Sigmoid colon (tissue), 4 donors: ENCODE results near the gene CASS4.

ENCODE experiments used
- POLR2A ChIP-seq, 2 donors: fragments of 450-650 bp; IDR thresholded peaks; one replicate each; pipeline ENCODE4 v1.6.1; 2016; ENCODE audit warnings: antibody characterized with exemption in 2 of 2, mild to moderate bottlenecking in 2 of 2, moderate library complexity in 2 of 2
- POLR2AphosphoS5 ChIP-seq, 4 donors: sonication (generic); formaldehyde crosslinking; IDR thresholded peaks; one replicate each; pipeline ENCODE4 v1.6.1; 2017; ENCODE audit warnings: antibody characterized with exemption in 4 of 4
- TF ChIP-seq, protein P1 (sequence below), 4 experiments: fragments of 450-650 bp in 3 of 4; fragments of 200-600 bp in 1 of 4; IDR thresholded peaks; one replicate each; pipeline ENCODE4 v1.5.1; 2016 to 2019; ENCODE audit warnings: antibody characterized with exemption in 4 of 4, mild to moderate bottlenecking in 3 of 4, moderate library complexity in 2 of 4

- no peak for TF ChIP-seq POLR2A (IDR thresholded peaks at IDR 0.05)
- TF ChIP-seq, protein P1, sequence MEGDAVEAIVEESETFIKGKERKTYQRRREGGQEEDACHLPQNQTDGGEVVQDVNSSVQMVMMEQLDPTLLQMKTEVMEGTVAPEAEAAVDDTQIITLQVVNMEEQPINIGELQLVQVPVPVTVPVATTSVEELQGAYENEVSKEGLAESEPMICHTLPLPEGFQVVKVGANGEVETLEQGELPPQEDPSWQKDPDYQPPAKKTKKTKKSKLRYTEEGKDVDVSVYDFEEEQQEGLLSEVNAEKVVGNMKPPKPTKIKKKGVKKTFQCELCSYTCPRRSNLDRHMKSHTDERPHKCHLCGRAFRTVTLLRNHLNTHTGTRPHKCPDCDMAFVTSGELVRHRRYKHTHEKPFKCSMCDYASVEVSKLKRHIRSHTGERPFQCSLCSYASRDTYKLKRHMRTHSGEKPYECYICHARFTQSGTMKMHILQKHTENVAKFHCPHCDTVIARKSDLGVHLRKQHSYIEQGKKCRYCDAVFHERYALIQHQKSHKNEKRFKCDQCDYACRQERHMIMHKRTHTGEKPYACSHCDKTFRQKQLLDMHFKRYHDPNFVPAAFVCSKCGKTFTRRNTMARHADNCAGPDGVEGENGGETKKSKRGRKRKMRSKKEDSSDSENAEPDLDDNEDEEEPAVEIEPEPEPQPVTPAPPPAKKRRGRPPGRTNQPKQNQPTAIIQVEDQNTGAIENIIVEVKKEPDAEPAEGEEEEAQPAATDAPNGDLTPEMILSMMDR (IDR thresholded peaks at IDR 0.05) = no peak
- TF ChIP-seq POLR2AphosphoS5 (IDR thresholded peaks at IDR 0.05) = no peak
Measured at GRCh38 chr20:56465997-56466396, 53.9 kb downstream of the CASS4 start.
